NOMO-1 treated with dmso at 0.1 percent for 144 hours (cell line): ENCODE data around the gene NGEF.
"Not testable (repeated sequence)": the region's sequence is repeated elsewhere in the genome, so short reads cannot be mapped to it uniquely, and the experiment has no call there.

Experiments
- DNase-seq: peaks from one replicate; lab custom pipeline; 2025; ENCODE audit not compliant: unreplicated experiment; lab: John Stamatoyannopoulos, UW

Gene NGEF

GRCh38 chr2:232930059-232930400, 83.0 kb downstream of the NGEF start:
- DNase-seq = no peak

GRCh38 chr2:232929303-232930058, 83.6 kb downstream of the NGEF start:
- no peak for DNase-seq

GRCh38 chr2:232928551-232929302, 84.3 kb downstream of the NGEF start:
- DNase-seq = no peak

- DNase-seq = no peak
Measured at GRCh38 chr2:232927793-232928550, 85.1 kb downstream of the NGEF start.

- no peak for DNase-seq
Measured at GRCh38 chr2:232927032-232927792, 85.8 kb downstream of the NGEF start.

GRCh38 chr2:232926431-232926939, 86.6 kb downstream of the NGEF start:
- no peak for DNase-seq

GRCh38 chr2:232925821-232926156, 87.3 kb downstream of the NGEF start:
- no peak for DNase-seq

- DNase-seq = no peak
Measured at GRCh38 chr2:232925153-232925820, 87.8 kb downstream of the NGEF start.

GRCh38 chr2:232924433-232924832, 88.6 kb downstream of the NGEF start:
- no peak for DNase-seq

- no peak for DNase-seq
Measured at GRCh38 chr2:232920760-232921159, 92.3 kb downstream of the NGEF start.

- DNase-seq = no peak
Measured at GRCh38 chr2:232920055-232920454, 93.0 kb downstream of the NGEF start.

- no peak for DNase-seq
Measured at GRCh38 chr2:232919141-232919540, 93.9 kb downstream of the NGEF start.

- no peak for DNase-seq
Measured at GRCh38 chr2:232913903-232914302, 99.2 kb downstream of the NGEF start.

- DNase-seq = no peak
Measured at GRCh38 chr2:232911712-232912277, 101.3 kb downstream of the NGEF start.

- DNase-seq = no peak
Measured at GRCh38 chr2:232910376-232910775, 102.7 kb downstream of the NGEF start.

GRCh38 chr2:232908695-232909094, 104.4 kb downstream of the NGEF start:
- no peak for DNase-seq

GRCh38 chr2:232907718-232908085, 105.4 kb downstream of the NGEF start:
- not testable (repeated sequence) for DNase-seq

- not testable (repeated sequence) for DNase-seq
Measured at GRCh38 chr2:232906867-232907717, 106.0 kb downstream of the NGEF start.

GRCh38 chr2:232903989-232904388, 109.1 kb downstream of the NGEF start:
- DNase-seq = no peak
